GM18870 (cell line): ENCODE results near the gene SPRED1.

Experiments used
- ATAC-seq: cut with Tn5 transposase; IDR thresholded peaks from one replicate; pipeline ENCODE4 v1.9.1; 2021; ENCODE audit warnings: moderate library complexity; ENCODE audit not compliant: unreplicated experiment

SPRED1 gene

GRCh38 chr15:38252481-38253350, at the start of gene SPRED1:
SPRED1 (plus strand) TSS chr15:38252836; CDS start chr15:38253186, 350 bp downstream.
- ATAC-seq = no peak

GRCh38 chr15:38205526-38206272, 46.9 kb upstream of the SPRED1 start:
- ATAC-seq = no peak

GRCh38 chr15:38207621-38208020, 45.0 kb upstream of the SPRED1 start:
- no peak for ATAC-seq

- ATAC-seq = no peak
These were observed 44.4 kb upstream of the SPRED1 start for GRCh38 chr15:38208206-38208605.

GRCh38 chr15:38208779-38209178, 43.9 kb upstream of the SPRED1 start:
- no peak for ATAC-seq

- ATAC-seq = no peak
These were observed 41.4 kb upstream of the SPRED1 start for GRCh38 chr15:38211249-38211648.

- ATAC-seq = no peak
These were observed 40.8 kb upstream of the SPRED1 start for GRCh38 chr15:38211811-38212210.

GRCh38 chr15:38212729-38213351, 39.8 kb upstream of the SPRED1 start:
- no peak for ATAC-seq

GRCh38 chr15:38213356-38213755, 39.3 kb upstream of the SPRED1 start:
- ATAC-seq = no peak

- ATAC-seq = no peak
These were observed 36.9 kb upstream of the SPRED1 start for GRCh38 chr15:38215707-38216106.

GRCh38 chr15:38216763-38217162, 35.9 kb upstream of the SPRED1 start:
- ATAC-seq = no peak

GRCh38 chr15:38217191-38217595, 35.4 kb upstream of the SPRED1 start:
- no peak for ATAC-seq

- ATAC-seq = no peak
These were observed 34.6 kb upstream of the SPRED1 start for GRCh38 chr15:38217788-38218609.

GRCh38 chr15:38220606-38221273, 31.9 kb upstream of the SPRED1 start:
- ATAC-seq = no peak

GRCh38 chr15:38224486-38224885, 28.1 kb upstream of the SPRED1 start:
- no peak for ATAC-seq

- ATAC-seq = no peak
These were observed 27.3 kb upstream of the SPRED1 start for GRCh38 chr15:38225381-38225780.

GRCh38 chr15:38226608-38227266, 25.9 kb upstream of the SPRED1 start:
- no peak for ATAC-seq

- no peak for ATAC-seq
These were observed 24.7 kb upstream of the SPRED1 start for GRCh38 chr15:38227941-38228340.

- ATAC-seq = no peak
These were observed 24.0 kb upstream of the SPRED1 start for GRCh38 chr15:38228618-38229017.
